NCI-H1930 (cell line): ENCODE results near the gene SERPING1.
"Not testable (repeated sequence)": the region's sequence is repeated elsewhere in the genome, so short reads cannot be mapped to it uniquely, and the experiment has no call there.

Experiments
- DNase-seq, 2 experiments: peaks; one replicate each; lab custom pipeline; 2025; lab: John Stamatoyannopoulos, UW

SERPING1 gene

GRCh38 chr11:57638005-57638781, 40.7 kb downstream of the SERPING1 start:
- DNase-seq, result peak; percentile 80

GRCh38 chr11:57638811-57639320, 41.4 kb downstream of the SERPING1 start:
- DNase-seq, result no peak

DNA sequence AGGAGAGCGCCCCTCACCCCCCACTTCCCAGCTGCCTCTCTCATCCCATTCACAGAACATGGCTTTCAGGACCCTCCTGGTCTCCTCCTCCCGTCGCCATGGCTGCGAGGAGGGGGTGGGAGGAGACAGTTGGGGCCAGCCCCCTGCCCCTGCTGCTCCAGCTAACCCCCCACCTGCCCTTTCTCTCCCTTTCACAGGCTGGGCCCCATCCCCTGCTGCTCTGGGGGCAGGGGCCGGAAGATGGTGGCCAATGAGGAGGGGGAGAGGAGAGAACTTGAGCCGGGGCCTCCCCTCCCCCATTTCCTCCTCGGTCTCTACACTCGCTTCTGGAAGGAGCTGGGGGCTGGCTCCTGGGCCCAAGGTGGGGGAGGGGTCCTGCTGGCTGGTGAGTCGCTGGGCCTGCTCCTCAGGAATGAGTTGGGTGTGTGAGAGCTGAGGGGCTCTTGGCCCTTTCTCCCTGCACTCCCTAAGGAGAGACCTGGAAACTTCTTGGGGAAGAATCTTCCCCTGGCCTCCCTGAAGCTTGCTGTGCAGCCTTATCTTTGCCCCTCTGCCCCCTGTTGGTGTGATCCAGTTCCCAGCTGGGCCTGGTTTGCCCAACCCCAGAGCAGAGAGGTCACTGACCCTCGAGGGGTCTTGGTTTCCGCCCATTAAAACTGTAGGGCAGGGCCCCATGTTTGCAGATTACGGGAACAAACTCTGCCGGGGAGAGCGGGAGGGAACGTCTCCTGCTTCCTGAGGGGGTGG, 42.0 kb downstream of the SERPING1 start:
- no peak for DNase-seq

DNA sequence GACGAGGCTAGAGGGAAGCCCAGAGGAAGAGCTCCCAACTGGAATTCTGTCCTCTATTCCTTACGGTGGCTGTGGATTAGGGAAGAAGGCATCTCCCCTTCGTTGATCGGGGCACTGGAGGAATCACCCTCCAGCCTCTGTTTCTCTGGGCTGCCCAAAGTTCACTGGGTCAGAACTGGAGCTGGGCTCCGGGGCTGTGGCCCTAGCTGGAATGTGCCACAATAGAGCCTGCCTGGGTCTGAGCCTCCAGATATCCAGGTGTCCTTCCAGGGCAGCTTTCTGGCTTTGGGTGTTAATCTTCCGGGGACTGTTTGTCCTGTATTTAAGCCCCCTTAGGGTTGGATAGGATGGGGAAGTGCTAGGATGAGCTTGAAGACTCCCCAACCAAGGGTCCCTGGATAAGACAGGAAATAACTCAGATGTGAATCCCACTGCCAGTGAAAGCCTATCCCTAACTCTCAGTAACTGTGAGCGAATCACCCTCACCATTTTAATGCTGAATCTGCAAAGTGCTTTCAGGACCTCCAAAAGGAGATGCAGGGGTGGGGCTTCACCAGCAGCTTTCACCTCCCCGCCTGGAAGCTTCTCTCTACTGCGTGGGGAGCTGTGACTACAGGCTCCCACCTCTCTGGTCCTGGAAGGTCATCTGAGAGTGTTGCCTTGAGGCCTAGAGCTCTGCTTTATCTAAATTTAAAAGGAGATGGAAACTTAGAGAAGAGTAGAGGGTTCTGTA, 42.7 kb downstream of the SERPING1 start:
- DNase-seq, result no peak

GRCh38 chr11:57641011-57641807, 43.7 kb downstream of the SERPING1 start:
- peak in 1 of 2 experiments; percentile 20 for DNase-seq

- DNase-seq, result no peak
Observed at GRCh38 chr11:57643802-57644201, 46.3 kb downstream of the SERPING1 start.

- DNase-seq, result peak; percentile 63 to 79
Observed at GRCh38 chr11:57644748-57645688, 47.5 kb downstream of the SERPING1 start.

- DNase-seq, result no peak
Observed at GRCh38 chr11:57645689-57646085, 48.2 kb downstream of the SERPING1 start.

DNA sequence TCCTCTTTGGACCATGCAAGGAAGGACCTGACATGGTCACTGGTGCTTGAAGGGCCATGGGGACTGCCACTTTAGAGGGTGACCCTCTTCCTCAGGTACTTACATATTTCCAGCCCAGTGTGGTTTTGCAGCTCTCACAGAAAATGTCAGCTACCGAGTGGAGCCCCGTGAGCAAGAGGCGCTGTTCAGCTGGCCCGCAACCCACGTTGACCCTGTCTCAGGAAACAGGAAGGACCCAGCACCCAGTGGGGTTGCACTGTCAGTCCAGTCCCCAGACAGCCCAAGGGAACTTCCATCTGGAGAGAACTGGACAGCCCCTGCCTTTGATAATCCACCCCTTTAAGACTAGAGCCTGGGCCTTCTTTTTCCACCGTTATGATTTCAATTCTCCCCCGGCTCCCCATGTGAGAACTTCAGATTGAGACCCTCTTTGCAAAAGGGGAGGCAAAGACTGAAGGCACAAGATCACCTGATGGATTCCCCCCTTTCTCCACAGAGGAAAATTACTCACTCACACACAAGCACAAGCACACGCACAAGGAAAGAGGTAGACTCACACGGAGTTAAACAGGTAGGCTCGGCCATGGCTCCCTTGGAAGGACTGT, 48.8 kb downstream of the SERPING1 start:
- DNase-seq, result no peak

DNA sequence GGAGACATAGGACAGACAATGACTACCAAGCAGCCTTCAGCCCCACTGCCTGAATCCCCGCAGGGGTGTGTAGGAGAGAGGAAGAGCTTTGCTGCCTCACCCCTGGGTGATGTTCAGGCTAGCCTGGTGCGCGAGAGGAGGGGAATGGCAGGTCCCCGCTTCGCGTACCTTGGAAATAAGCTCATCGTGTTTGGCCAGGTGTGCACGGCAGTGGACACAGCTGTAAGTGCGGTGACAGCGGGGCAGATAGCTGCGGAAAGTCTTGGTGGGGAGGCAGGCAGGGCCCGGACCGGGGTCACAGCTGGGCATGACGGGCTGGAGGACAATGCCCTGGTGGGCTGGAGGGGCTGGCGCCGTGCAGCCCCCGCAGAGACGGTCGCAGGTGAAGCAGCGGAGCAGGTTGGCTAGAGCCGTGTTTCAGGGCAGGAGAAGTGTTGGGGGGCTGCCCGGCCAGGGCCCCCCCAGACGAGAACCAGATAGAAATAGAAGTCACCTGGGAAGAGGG, 49.4 kb downstream of the SERPING1 start:
- DNase-seq, result no peak

- DNase-seq, result no peak
Observed at GRCh38 chr11:57647372-57647771, 49.9 kb downstream of the SERPING1 start.

DNA sequence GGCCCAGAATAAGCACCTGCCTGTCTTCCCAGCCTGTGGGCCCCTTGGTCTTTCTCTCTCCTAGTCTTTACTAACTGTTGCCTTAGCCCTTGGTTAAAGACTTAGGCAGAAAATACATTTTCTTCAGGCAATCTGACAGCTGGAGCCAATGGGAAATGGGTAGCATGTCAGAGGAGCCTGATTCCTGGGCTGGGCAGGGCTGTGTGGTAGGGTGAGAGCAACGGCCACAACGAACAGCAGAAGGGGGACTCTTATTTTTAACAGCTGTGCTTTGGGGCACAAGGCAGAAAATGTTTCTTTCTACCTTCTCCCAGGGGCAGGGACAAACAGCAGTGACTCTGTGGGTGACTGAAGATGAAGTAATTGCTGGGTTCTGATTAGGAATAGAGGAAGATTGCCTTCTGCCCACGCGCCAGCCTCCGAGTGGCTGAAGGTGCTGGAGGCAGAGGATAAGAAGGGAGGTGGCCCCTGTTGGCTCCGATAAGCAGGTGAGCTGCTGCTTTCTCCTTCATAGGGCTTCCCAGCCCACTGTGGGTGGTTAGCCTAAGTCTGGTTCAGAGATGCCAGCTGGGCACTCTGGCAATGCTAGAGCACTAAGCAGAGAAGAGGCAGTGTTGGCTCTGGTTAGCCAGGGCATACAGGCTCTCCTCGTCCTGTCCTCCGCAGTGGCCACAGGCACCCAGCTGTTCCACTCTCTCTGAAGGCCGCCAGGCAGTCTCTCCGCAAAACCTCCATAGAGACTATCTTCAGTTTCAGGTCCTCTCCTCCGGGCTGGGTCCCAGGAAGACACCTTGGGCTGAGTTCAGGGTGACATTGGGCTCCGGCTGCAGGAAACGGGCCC, 50.7 kb downstream of the SERPING1 start:
- no peak for DNase-seq

DNA sequence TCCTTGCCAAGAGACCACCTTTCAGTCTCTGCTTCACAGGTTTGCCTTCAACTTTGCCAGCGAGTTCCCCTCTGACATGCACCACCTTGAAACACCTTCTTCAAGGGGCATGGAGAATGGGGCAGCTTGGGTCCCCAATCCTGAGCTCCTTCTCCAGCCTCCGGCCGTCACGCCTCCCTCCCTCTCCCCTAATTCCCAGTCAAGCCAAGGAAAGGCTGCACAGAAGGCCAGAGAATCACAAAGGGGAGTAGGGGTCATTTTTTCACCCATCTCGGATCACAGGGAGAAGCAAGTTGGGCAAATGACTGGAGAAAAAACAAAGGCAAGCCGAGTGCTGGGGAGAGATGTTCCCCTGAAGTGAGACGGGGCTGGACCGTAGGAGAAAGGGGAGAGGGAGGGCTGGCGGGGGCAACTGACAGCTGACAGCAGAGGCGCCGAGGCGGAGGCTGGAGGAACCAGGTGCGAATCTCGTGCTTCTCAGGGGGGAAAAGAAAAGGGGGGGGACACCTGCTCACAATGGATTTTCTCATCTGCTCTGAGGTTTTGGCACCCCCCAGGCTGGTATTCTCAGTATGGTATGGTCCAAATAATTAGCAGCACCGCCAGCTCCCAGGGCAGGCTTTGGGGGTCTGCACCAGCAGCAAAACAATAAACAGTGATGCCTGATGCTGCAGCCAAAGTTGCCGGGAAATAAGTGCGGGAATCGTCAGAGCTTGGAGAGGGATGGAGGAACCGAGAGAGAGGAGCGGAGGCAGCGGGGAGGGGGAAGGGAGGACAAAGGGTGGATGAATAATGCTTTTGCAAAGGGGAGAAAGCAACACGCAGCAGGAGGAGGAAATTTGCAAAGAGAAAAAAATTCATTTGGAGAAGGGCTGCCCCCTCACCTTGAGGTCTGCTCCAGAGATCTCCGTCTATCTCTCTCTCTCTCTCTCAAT, 51.6 kb downstream of the SERPING1 start:
- no peak for DNase-seq

GRCh38 chr11:57649826-57650738, 52.6 kb downstream of the SERPING1 start, which contains the start of gene YPEL4:
TSS of gene YPEL4 (minus strand) at chr11:57649912. CDS start at chr11:57647107, 2,805 bp downstream.
- no peak for DNase-seq

GRCh38 chr11:57650739-57651090, 53.2 kb downstream of the SERPING1 start:
- DNase-seq, result no peak

GRCh38 chr11:57651408-57651807, 53.9 kb downstream of the SERPING1 start:
- no peak for DNase-seq

GRCh38 chr11:57652230-57652629, 54.7 kb downstream of the SERPING1 start:
- DNase-seq, result not testable (repeated sequence)
